ENCODE results near the gene NUS1.
A peak's percentile ranks its signal among the peaks of the same experiment; 100 is the strongest.
"Not testable (repeated sequence)": the region's sequence is repeated elsewhere in the genome, so short reads cannot be mapped to it uniquely, and the experiment has no call there.

NUS1 gene

DNA sequence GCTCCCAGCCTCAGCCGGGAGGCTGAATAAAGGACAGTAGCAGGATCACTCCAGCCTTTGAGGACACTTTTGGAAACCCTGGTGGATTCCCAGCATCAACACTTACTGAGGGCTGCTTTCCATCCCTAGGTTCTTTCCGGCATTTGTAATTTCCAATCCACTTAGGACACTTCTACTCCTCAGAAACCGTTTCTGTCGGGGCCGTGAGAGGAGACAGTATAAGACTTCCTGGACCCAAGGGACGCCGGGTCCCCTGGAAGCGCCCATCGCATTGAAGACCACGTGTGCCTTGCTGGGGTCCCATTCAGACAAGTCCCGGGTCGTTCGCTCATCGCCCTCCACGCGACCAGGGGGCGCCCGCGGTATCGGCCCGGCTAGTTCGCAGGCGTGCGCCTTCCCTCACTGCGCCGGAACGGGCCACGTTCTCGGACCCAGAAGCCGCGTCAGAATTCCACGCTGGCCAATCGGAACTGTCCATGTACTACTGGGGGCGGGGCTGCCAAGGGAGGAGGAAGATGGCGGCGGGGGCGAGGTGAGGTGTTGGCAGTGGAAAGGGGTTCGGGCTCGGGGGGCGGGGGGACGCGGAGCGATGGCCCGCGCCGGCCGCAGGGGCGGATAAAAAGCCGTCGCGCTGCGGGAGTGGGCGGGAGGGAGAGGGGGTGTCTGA lies at the start of gene NUS1:
NUS1 (plus strand) TSS at position 479 of the 667 bp plus-strand sequence. CDS start 202 bp downstream, outside the sequence.
- TF ChIP-seq, protein P1, sequence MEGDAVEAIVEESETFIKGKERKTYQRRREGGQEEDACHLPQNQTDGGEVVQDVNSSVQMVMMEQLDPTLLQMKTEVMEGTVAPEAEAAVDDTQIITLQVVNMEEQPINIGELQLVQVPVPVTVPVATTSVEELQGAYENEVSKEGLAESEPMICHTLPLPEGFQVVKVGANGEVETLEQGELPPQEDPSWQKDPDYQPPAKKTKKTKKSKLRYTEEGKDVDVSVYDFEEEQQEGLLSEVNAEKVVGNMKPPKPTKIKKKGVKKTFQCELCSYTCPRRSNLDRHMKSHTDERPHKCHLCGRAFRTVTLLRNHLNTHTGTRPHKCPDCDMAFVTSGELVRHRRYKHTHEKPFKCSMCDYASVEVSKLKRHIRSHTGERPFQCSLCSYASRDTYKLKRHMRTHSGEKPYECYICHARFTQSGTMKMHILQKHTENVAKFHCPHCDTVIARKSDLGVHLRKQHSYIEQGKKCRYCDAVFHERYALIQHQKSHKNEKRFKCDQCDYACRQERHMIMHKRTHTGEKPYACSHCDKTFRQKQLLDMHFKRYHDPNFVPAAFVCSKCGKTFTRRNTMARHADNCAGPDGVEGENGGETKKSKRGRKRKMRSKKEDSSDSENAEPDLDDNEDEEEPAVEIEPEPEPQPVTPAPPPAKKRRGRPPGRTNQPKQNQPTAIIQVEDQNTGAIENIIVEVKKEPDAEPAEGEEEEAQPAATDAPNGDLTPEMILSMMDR (IDR thresholded peaks at IDR 0.05; ENCODE audit: low read depth, low read length, missing control alignments) = peak; percentile 80
- in situ Hi-C loops (cut with HindIII; ENCODE audit: low sequenced_read_pairs) = no loop called here
- peak within 1 kb of the TSS; percentile 69 for H3K4me3 ChIP-seq (ENCODE audit: low read depth, low read length)
- peak; percentile 95 for DNase-seq (ENCODE audit: low read depth)

GRCh38 chr6:117627533-117627932 lies 47.7 kb upstream of the NUS1 start:
- TF ChIP-seq, protein P1 (IDR thresholded peaks at IDR 0.05; ENCODE audit: low read depth, low read length, missing control alignments) = no peak
- no peak for DNase-seq (ENCODE audit: low read depth)
- in situ Hi-C loops (cut with HindIII; ENCODE audit: low sequenced_read_pairs) = no loop called here
- H3K4me3 ChIP-seq (ENCODE audit: low read depth, low read length) = no peak overlapping the region

DNA sequence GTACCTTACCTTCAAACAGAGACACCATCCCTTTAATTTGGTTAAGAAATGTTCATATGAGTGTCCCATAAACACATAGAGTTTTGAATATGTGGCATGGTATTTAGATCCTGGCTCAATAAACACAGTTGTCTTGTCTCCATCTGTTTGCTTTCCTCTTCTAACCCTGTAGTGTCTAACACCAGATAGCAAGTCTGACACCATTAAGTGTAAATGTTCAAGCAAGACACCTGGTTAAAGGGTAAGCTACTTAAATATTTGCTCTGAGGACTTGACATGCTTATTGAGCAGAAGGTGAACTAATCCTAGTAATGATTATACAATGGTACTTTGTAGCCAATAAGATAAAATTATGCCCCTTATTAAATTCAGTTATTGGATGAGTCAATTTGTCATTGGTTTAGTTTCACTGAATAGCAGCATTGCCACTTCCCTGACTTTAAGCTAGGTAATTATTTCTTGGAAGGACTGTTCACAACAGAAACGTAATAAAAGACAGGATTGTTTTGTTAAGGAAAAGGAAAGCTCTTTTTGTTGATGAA lies 46.1 kb upstream of the NUS1 start:
- no peak overlapping the region for H3K4me3 ChIP-seq (ENCODE audit: low read depth, low read length)
- TF ChIP-seq, protein P1 (IDR thresholded peaks at IDR 0.05; ENCODE audit: low read depth, low read length, missing control alignments) = no peak
- in situ Hi-C loops (cut with HindIII; ENCODE audit: low sequenced_read_pairs) = no loop called here
- no peak for DNase-seq (ENCODE audit: low read depth)

GRCh38 chr6:117637770-117638169 lies 37.5 kb upstream of the NUS1 start:
- TF ChIP-seq, protein P1 (IDR thresholded peaks at IDR 0.05; ENCODE audit: low read depth, low read length, missing control alignments) = no peak
- no peak for DNase-seq (ENCODE audit: low read depth)
- in situ Hi-C loops (cut with HindIII; ENCODE audit: low sequenced_read_pairs) = no loop called here
- H3K4me3 ChIP-seq (ENCODE audit: low read depth, low read length) = no peak overlapping the region

DNA sequence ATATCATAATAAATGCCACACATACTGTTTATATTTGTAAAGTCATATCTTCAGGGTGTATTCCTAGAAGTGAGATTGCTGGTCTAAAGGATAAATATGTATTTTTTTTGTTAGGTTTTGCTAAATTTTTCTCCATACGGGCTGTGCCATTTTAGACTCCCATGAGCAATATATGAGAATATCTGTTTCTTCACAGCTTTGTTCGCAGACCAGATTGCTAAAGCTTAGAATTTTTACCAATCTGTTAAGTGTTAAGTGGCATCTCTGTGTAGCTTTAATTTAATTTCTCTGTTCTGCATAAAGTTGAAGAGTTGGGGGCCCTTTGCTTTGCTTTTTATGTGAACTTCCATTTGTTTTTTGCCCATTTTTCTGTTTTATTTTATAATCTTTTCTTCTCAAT lies 32.3 kb upstream of the NUS1 start:
- no peak overlapping the region for H3K4me3 ChIP-seq (ENCODE audit: low read depth, low read length)
- in situ Hi-C loops (cut with HindIII; ENCODE audit: low sequenced_read_pairs) = no loop called here
- no peak for DNase-seq (ENCODE audit: low read depth)
- TF ChIP-seq, protein P1 (IDR thresholded peaks at IDR 0.05; ENCODE audit: low read depth, low read length, missing control alignments) = no peak

- in situ Hi-C loops (cut with HindIII; ENCODE audit: low sequenced_read_pairs); H3K4me3 ChIP-seq (ENCODE audit: low read depth, low read length); DNase-seq (ENCODE audit: low read depth): not testable (repeated sequence)
Observed at GRCh38 chr6:117651984-117652383, 23.3 kb upstream of the NUS1 start.

DNA sequence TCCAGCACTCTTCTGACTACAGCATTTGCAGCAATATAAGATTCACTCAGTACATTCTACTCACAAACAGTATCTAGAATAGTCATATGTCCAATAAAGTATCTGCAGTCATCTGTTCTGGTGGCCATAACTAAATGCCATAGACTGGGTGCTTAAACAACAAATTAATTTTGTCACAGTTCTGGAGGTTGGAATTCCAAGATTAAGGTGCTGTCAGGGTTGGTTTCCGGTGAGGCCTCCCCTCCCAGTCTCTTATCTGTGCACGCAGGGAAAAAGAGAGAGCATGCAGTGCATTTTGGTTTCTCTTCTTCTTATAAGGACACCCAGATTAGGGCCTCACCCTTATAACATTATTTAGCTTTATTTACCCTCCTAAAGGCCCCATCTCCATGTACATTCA lies 21.3 kb upstream of the NUS1 start:
- no peak overlapping the region for H3K4me3 ChIP-seq (ENCODE audit: low read depth, low read length)
- TF ChIP-seq, protein P1 (IDR thresholded peaks at IDR 0.05; ENCODE audit: low read depth, low read length, missing control alignments) = no peak
- no peak for DNase-seq (ENCODE audit: low read depth)
- in situ Hi-C loops (cut with HindIII; ENCODE audit: low sequenced_read_pairs) = no loop called here
